HG02885 (cell line): ENCODE measurements around the gene GLB1L.
"Not testable (repeated sequence)": the region's sequence is repeated elsewhere in the genome, so short reads cannot be mapped to it uniquely, and the experiment has no call there.

Experiments
- ATAC-seq: cut with Tn5 transposase; IDR thresholded peaks from one replicate; pipeline ENCODE4 v1.9.1; 2021; ENCODE audit warnings: mild to moderate bottlenecking; ENCODE audit not compliant: unreplicated experiment, poor library complexity

GLB1L gene

DNA sequence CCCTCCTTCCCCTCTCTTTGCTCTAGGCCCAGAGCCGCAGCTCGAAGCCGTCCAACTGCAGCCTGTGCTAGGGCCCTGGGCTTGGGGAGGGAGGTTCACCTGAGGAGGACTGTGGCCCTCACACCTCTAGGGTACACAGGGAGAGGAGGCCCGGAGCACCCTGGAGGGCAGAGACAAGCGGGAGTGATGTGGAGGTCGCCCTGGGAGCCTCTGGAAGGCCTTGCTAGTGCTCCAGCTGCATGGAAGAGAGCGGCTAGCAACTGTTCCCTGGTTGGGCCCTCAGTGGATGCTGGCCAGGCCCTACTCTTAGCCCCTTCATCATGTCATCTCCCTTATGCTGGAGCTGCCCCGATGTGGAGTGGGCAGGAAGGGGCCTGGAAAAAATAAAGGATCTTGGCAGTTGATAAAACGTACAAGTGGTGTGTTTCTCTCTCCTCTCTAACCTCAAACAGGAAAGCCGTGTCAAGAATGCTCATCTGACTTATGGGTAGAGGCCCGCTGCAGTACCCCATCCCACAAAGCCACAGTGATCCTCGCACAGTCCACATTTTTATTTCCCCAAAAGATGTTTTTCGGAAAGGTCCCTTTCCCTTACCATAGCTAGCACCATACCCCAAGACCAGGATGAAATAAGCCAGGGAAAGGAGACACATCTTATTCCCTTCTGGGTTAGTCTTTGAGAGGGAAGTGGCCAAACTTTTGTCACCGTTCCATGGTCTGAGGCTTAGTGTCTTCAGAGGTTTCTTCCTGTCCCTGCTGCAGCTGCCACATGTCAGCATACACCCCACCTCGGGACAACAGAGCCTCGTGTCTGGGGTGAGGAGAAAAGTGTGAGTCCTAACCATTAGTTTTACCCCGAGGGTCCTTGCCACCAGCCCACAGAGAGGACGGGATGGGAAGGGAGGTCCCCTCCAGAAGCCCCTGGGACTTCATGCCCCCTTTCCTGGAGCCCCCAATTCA lies 35.7 kb downstream of the GLB1L start:
- no peak for ATAC-seq

DNA sequence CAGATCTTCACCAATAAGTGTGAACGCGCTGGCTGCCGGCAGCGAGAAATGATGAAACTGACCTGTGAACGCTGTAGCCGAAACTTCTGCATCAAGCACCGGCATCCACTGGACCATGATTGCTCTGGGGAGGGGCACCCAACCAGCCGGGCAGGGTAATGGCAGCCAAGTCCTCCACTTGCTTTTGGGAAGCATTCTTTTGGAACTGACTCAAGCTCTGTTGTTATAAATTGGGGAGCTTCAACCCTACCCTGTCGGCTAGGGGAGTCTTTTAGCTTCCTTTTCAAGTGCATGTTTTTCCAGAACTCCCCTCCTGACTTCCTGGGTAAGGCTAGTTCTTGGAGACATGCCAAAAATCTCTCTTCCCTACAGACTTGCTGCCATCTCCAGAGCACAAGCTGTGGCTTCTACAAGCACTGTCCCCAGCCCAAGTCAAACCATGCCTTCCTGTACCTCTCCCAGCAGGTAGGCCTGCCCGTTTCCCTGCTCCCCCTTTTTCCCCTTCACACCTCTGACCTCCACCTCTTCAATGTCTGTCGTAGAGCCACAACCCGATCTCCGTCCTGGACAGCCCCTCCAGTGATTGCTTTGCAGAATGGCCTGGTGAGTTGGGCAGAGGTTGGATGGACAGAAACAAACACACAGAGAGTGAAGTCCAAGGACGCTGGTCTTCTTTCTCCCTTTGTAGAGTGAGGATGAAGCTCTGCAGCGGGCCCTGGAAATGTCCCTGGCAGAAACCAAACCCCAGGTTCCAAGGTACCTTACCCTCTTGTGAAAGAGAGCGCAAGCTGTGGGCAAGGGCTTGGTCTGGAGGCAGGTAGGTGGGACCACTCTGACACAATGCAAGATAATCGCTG lies 37.1 kb downstream of the GLB1L start:
- ATAC-seq, result no peak

DNA sequence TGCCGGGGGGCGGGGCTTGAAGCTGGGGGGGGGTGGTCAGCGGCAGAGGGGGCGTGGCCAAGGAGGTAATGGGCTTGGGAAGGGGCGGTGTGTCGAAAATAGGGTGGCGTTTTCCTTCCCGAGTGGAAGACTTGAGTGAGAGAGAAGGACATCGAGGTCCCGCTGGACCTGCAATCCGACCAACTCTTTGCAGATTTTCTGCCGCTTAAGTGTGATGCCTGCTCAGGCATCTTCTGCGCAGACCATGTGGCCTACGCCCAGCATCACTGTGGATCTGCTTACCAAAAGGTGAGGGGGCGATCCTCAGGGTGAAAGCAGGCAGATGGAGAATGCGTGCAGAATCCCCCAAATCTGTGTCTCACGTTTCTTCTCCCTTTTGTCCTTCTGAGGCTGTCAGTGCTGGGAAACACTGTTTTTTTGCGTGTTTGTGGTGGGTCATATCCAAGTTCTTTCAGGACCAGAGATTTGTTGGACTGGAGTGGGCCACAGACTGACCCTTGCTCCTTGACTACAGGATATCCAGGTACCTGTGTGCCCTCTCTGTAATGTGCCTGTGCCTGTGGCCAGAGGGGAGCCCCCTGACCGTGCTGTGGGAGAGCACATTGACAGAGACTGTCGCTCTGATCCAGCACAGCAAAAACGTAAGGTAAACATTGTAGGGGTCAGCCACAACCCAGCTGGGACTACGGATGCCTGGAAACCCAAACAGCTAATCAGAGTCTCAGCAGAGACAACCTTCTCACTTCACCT lies 37.9 kb downstream of the GLB1L start:
- ATAC-seq, result no peak

DNA sequence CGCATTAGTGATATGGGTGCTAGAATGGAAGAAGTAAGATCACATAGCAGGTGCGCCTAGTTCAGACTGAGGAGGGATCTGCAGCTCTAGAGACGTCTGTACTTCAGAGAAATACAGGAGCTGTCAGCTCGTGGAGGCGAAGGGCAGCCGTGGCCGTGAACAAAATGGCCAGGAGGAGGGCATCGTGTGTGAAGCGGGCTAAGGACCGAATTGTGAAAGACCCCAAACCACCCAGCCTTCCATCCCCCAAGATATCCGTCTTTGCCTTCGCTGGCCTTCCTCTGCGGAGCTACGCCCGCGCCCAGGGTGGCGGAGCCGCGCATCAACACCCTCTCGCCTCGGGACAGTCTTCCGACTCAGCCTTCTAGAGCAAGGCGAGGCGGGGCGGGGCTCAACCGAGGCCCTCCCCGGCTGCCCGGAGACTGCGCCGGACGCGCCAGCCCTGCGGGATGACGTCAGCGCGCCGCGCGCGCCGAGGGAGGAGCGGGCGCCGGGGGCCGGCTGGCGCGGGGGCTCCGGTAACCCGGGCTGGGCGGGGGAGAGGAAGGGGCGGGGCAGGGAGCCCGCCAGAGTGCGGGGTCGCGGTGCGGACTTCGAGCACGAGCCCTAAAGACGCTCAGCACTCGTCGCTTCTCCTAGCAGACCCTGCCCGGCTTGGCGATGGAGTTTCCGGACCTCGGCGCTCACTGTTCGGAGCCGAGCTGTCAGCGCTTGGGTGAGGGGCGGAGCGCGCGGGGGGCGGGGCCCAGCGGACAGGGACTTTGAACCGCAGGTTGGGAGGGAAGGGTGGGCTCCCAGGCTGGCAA lies 38.7 kb downstream of the GLB1L start, which contains the start of gene ZFAND2B:
TSS of gene ZFAND2B (plus strand) at position 455 of the 806 bp plus-strand sequence. CDS start at position 661, 206 bp downstream.
- ATAC-seq, result peak; percentile 97

DNA sequence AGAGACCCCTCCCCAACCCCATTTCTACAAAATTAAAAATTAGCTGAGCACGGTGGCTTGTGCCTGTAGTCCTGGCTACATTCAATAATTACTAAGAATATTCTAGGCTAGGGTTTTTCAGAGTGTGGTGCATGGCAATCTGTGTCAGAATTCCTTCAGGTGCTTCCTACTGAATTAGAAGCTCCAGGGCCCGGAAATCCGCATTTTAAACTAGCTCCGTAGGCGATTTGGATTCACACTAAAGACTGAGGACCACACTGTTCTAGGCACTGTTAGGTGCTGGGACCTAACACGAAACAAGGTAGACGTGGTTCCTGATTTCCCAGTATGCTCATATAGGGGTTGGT lies 39.3 kb downstream of the GLB1L start:
- ATAC-seq, result no peak

DNA sequence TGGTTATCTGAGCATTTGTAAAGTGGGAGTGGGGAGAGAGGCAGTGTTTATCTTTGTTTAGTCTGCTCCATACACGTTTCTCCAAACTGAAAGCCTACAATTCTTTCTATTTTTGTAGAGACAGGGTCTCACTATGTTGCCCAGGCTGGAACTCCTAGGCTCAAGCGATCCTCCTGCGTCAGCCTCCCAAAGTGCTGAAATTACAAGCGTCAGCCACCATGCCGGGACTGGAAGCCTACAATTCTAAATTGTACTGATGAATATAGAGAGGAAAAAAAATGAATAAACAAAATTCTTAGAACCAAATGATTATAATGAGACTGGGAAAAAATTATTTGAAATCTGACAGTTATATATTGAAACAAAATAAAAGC lies 40.1 kb downstream of the GLB1L start:
- ATAC-seq, result no peak

DNA sequence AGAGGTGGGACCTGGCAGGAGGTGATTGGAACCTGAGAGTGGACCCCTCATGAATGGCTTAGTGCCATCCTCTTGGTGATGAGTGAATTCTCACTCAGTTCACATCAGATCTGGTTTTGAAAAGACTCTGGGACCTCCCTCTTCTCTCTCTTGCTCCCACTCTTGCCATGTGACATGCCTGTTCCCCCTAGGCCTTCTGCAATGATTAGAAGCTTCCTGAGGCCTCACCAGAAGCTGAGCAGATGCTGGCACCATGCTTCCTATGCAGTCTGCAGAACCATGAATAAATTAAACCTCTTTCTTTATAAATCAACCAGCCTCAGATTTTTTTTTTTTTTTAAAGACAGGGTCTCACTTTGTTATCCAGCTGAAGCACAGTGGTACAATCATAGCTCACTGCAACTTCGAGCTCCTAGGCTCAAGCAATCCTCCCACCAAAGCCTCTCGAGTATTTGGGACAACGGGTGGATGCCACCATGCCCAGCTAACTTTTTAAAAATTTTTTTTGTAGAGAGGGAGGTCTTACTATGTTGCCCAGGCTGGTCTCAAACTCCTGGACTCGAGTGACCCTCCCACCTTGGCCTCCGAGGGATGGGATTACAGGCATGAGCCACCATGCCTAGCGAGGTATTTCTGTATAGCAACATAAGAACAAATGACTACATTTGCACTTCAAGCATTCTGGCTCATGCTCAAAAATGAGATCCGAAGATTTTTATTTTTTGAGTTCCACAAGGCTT lies 40.6 kb downstream of the GLB1L start:
- no peak for ATAC-seq

DNA sequence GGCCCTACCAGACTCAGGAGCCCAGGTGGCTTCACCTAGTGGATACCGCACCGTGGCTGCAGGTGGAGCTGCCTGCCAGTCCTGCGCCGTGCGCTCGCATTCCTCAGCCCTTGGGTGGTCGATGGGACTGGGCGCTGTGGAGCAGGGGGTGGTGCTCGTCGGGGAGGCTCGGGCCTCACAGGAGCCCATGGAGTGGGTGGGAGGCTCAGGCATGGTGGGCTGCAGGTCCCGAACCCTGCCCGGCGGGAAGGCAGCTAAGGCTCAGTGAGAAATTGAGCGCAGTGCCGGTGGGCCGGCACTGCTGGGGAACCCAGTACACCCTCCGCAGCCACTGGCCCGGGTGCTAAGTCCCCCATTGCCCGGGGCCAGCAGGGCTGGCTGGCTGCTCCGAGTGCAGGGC lies 43.9 kb downstream of the GLB1L start:
- not testable (repeated sequence) for ATAC-seq

DNA sequence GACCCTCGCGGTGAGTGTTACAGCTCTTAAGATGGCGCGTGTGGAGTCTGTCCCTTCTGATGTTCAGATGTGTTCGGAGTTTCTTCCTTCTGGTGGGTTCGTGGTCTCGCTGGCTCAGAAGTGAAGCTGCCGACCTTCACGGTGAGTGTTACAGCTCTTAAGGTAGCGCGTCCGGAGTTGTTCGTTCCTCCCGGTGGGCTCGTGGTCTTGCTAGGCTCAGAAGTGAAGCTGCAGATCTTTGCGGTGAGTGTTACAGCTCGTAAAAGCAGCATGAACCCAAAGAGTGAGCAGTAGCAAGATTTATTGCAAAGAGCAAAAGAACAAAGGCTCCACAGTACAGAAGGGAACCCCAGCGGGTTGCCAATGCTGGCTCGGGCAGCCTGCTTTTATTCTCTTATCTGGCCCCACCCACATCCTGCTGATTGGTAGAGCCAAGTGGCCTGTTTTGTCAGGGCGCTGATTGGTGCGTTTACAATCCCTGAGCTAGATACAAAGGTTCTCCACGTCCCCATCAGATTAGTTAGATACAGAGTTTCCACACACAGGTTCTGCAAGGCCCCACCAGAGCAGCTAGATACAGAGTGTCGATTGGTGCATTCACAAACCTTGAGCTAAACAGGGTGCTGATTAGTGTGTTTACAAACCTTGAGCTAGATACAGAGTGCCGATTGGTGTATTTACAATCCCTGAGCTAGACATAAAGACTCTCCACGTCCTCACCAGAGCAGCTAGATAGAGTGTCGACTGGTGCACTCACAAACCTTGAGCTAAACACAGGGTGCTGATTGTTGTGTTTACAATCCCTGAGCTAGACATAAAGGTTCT lies 44.5 kb downstream of the GLB1L start:
- not testable (repeated sequence) for ATAC-seq

DNA sequence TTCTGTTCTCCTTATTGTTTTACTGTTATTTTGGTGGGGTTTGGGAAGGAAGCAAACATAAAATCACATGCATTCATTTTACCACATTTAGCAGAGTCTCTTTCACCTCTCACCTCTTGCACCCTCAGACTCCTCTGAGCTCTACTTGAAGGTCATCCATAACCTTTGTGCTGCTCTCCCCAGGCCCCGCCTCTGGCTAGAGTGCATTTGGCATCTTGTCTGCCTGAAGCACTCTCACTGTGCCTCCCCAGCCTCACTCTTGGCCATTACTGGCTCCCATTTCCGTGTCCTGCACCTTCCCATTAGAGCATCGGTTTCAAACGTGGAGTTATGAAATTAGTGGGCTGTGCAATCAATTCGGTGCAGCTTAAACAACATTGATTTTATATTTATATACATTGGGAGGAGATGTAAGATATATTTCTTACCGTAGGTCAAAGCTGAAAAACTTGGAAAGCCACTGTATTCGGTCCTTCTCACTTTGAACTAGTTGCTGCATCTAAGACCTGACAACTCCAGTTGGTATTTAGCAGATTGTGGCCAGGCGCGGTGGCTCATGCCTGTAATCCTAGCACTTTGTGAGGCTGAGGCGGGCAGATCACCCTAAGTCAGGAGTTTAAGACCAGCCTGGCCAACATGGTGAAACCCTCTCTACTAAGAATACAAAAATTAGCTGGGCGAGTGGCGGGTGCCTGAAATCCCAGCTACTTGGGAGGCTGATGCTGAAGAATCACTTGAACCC lies 45.6 kb downstream of the GLB1L start:
- no peak for ATAC-seq

DNA sequence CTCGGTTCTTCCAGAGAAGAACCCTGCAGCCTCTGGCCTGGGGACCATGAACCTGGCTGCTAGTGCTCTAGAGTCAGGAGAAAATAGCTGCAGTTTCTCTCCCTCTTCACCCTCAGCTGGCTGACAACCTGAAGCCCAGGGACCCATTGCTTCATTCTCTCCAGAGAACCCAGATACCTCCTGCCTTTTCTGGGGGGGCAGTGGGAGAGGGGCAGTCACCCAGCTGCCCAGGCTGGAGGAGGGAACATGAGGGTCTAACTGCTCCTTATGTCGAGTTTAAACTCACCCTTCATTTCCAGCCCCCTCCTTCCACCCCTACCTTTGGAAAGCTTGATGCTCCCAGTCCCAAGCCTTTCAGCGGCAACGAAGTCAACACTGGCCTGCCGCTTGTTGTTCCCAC lies 46.3 kb downstream of the GLB1L start:
- ATAC-seq, result no peak

DNA sequence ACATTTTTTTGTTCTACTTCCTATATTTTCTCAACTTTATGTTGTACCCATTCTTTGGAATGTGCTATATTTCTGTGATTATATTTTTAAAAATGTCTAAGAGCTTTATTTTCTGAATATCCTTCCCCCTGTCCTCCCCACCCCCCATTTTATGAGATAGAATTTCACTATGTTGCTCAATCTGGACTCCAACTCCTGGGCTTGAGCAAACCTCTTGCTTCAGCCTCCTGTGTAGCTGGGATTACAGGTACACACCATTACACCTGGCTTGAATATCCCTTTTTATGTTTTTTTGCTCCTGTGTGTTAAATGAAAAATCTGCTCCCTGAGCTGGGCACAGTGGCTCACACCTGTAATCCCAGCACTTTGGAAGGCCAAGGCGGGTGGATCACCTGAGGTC lies 47.9 kb downstream of the GLB1L start:
- no peak for ATAC-seq

DNA sequence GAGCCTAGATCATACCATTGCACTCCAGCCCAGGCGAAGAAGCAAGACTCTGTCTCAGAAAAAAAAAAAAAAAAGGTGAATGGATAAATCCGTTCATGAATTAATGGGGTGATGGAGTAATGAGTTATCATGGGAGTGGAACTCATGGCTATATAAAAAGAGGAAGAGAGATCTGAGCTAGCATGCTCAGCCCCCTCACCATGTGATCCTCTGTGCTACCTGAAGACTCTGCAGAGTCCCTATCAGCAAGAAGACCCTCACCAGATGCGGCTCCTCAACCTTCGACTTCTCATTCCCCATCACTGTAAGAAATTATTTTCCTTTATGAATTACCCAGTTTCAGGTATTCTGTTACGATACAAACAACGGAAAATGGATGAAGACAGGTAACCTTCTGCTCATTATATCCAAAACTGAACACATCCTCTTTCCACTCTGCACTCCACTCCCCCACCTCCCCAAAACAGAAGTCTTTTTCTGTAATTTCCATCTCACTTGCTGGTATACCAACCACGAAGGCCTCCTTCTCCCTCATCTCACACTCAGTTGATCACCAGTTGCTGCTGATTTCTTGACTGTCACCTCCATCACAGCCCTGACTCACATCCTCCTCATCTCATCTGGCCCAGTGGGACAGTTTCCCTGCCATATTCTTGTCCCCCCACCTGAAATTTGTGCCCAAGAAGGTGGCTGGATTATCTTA lies 58.3 kb downstream of the GLB1L start:
- no peak for ATAC-seq
